NCI-H82 (cell line): ENCODE data around the gene FXYD4.
"Not testable (repeated sequence)": the region's sequence is repeated elsewhere in the genome, so short reads cannot be mapped to it uniquely, and the experiment has no call there.

ENCODE experiments used
- DNase-seq: peaks from one replicate; lab custom pipeline; 2025; lab: John Stamatoyannopoulos, UW

FXYD4 gene

GRCh38 chr10:43371418-43371817 lies at the start of gene FXYD4:
Gene FXYD4 (plus strand): TSS chr10:43371636. CDS start chr10:43373747, 2,111 bp downstream.
- DNase-seq, result no peak

- no peak for DNase-seq
Measured at GRCh38 chr10:43322331-43322730, 49.1 kb upstream of the FXYD4 start.

- DNase-seq, result peak; percentile 94
Measured at GRCh38 chr10:43322769-43323168, 48.7 kb upstream of the FXYD4 start.

- no peak for DNase-seq
Measured at GRCh38 chr10:43323245-43323644, 48.2 kb upstream of the FXYD4 start.

- no peak for DNase-seq
Measured at GRCh38 chr10:43324876-43325275, 46.6 kb upstream of the FXYD4 start.

GRCh38 chr10:43327171-43327570 lies 44.3 kb upstream of the FXYD4 start:
- DNase-seq, result no peak

- no peak for DNase-seq
Measured at GRCh38 chr10:43327986-43328385, 43.5 kb upstream of the FXYD4 start.

GRCh38 chr10:43328810-43329209 lies 42.6 kb upstream of the FXYD4 start:
- DNase-seq, result not testable (repeated sequence)

GRCh38 chr10:43329246-43329885 lies 42.1 kb upstream of the FXYD4 start:
- DNase-seq, result not testable (repeated sequence)

- DNase-seq, result not testable (repeated sequence)
Measured at GRCh38 chr10:43330049-43330823, 41.2 kb upstream of the FXYD4 start.

GRCh38 chr10:43330824-43331127 lies 40.7 kb upstream of the FXYD4 start:
- not testable (repeated sequence) for DNase-seq

GRCh38 chr10:43333653-43334052 lies 37.8 kb upstream of the FXYD4 start:
- DNase-seq, result no peak

- no peak for DNase-seq
Measured at GRCh38 chr10:43336061-43336460, 35.4 kb upstream of the FXYD4 start.

GRCh38 chr10:43336641-43337318 lies 34.7 kb upstream of the FXYD4 start:
- DNase-seq, result peak; percentile 42

- peak; percentile 47 for DNase-seq
Measured at GRCh38 chr10:43337536-43337935, 33.9 kb upstream of the FXYD4 start.

GRCh38 chr10:43338117-43338516 lies 33.3 kb upstream of the FXYD4 start:
- no peak for DNase-seq

GRCh38 chr10:43339136-43339535 lies 32.3 kb upstream of the FXYD4 start:
- DNase-seq, result no peak

GRCh38 chr10:43340101-43340500 lies 31.3 kb upstream of the FXYD4 start:
- no peak for DNase-seq

GRCh38 chr10:43340619-43341018 lies 30.8 kb upstream of the FXYD4 start:
- no peak for DNase-seq

- DNase-seq, result no peak
Measured at GRCh38 chr10:43341450-43341849, 30.0 kb upstream of the FXYD4 start.

GRCh38 chr10:43342279-43343125 lies 28.9 kb upstream of the FXYD4 start:
- DNase-seq, result no peak

- DNase-seq, result no peak
Measured at GRCh38 chr10:43343126-43343525, 28.3 kb upstream of the FXYD4 start.
